GM06990 (cell line): ENCODE measurements around the gene CHCT1.
"Not testable (repeated sequence)": the region's sequence is repeated elsewhere in the genome, so short reads cannot be mapped to it uniquely, and the experiment has no call there.

Source experiments
- DNase-seq: peaks from one replicate; pipeline ENCODE4 v3.0.0-alpha.2; 2011; ENCODE audit not compliant: insufficient read length; ENCODE audit errors: extremely low read depth
- H3K27me3 ChIP-seq: replicated peaks from 2 replicates; pipeline ENCODE4 v1.6.0; 2011; ENCODE audit warnings: low read length; ENCODE audit not compliant: control insufficient read depth, insufficient read depth
- H3K36me3 ChIP-seq: 2 replicates; pipeline ENCODE4 v1.5.1; 2011; ENCODE audit warnings: low read length; ENCODE audit not compliant: control insufficient read depth, insufficient read depth
- H3K4me3 ChIP-seq: replicated peaks from 2 replicates; pipeline ENCODE4 v1.5.1; 2011; ENCODE audit warnings: low read depth, mild to moderate bottlenecking, control low read depth, low read length
- TF ChIP-seq, protein P1 (sequence below): IDR thresholded peaks from 2 replicates; pipeline ENCODE4 v1.5.1; 2011; ENCODE audit warnings: low read length, control low read depth, mild to moderate bottlenecking, inconsistent platforms; ENCODE audit not compliant: insufficient read depth, poor library complexity, severe bottlenecking

CHCT1 gene

DNA sequence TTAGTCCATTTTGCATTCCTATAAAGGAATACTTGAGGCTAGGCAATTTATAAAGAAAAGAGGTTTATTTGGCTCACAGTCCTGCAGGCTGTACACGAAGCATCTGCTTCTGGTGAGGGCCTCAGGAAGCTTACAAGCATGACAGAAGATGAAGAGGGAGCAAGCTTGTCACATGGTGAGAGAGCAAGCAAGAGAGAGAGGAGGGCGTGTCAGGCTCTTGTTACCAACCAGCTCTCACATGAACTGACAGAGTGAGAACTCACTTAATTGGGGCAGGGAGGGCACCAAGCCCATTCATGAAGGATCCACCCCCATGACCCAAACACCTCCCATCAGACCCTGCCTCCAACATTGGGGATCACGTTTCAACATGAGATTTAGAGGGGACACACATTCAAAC lies 1.6 kb downstream of the CHCT1 start:
- H3K27me3 ChIP-seq = no peaks in the 10 kb centered on the region; the same call in 1 of the 2 replicates
- no peak overlapping the region for H3K4me3 ChIP-seq
- no peak for DNase-seq
- H3K36me3 ChIP-seq = no peaks in the 10 kb centered on the region
- TF ChIP-seq, protein P1, sequence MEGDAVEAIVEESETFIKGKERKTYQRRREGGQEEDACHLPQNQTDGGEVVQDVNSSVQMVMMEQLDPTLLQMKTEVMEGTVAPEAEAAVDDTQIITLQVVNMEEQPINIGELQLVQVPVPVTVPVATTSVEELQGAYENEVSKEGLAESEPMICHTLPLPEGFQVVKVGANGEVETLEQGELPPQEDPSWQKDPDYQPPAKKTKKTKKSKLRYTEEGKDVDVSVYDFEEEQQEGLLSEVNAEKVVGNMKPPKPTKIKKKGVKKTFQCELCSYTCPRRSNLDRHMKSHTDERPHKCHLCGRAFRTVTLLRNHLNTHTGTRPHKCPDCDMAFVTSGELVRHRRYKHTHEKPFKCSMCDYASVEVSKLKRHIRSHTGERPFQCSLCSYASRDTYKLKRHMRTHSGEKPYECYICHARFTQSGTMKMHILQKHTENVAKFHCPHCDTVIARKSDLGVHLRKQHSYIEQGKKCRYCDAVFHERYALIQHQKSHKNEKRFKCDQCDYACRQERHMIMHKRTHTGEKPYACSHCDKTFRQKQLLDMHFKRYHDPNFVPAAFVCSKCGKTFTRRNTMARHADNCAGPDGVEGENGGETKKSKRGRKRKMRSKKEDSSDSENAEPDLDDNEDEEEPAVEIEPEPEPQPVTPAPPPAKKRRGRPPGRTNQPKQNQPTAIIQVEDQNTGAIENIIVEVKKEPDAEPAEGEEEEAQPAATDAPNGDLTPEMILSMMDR = no peak

DNA sequence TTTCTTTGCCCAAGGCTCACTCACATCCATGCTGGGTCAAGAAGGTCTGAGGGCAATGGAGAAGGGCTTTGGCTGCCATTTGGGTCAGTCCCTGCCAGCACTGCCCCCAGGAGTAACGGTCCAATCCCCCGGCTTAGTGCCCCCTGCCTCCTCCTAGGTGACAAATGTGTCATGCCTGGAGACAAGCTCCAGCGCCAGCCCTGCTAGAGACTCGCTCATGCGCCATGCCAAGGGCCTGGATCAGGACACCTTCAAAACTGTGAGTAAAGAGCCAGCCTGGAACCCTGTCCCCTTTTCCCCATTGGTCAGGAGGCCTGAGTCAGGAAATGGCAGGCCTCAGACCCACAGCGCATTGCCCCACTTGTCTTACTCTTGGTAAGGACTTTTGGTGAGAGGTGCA lies 3.3 kb downstream of the CHCT1 start:
- H3K4me3 ChIP-seq = no peak overlapping the region
- DNase-seq = no peak
- no peaks in the 10 kb centered on the region for H3K36me3 ChIP-seq
- TF ChIP-seq, protein P1 = no peak
- no peaks in the 10 kb centered on the region; the same call in none of the 2 replicates for H3K27me3 ChIP-seq

DNA sequence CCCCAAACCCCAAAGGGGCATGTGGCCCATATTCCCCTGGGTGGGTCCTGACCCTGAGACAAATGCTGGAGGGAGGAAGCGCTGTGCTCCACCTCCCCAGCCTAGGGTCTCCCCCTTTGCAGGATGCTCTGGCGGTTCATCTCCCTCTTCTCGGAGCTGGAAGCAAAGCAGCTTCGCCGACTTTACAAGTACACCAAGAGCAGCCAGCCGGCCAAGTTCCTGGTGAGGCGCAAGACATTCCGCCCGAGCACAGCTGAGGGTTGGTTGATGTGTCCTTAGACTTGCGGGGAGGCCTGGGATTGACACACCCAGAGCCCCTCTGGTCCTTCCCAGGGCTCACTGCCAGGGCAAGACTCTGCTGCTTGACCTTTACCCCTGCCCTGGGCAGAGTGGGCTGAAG lies 4.3 kb downstream of the CHCT1 start:
- Histone ChIP-seq H3K27me3 (no peaks in the 10 kb centered on the region; the same call in none of the 2 replicates), H3K36me3 (no peaks in the 10 kb centered on the region), H3K4me3 (no peak overlapping the region)
- no peak for DNase-seq
- TF ChIP-seq, protein P1 = no peak

DNA sequence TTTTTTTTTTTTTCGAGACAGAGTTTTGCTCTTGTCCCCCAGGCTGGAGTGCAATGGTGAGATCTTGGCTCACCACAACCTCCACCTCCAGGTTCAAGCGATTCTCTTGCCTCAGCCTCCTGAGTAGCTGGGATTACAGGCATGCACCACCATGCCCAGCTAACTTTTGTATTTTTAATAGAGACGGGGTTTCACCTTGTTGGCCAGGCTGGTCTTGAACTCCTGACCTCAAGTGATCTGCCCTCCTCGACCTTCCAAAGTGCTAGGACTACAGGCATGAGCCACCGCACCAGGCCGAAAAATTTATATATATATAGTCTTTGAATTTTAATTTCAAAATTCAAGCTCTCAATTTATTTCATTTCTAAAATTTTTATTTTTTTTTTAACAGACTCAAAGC lies 6.2 kb downstream of the CHCT1 start:
- H3K36me3 ChIP-seq, H3K27me3 ChIP-seq, H3K4me3 ChIP-seq, DNase-seq: not testable (repeated sequence)

DNA sequence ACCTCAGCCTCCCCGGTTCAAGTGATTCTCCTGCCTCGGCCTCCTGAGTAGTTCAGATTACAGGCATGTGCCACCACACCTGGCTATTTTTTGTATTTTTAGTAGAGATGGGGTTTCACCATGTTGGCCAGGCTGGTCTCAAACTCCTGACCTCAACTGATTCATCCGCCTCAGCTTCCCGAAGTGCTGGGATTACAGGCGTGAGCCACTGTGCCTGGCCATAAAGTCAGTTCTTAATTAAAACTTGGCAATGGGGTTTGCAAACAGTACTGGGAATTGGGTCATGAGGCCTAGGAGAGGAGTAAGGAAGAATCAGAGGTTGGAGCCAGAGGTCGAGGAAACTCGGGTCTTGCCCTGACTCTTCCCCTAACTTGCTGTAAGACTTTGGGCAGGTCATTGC lies 8.3 kb downstream of the CHCT1 start:
- not testable (repeated sequence) for H3K27me3 ChIP-seq, H3K36me3 ChIP-seq, H3K4me3 ChIP-seq, DNase-seq

DNA sequence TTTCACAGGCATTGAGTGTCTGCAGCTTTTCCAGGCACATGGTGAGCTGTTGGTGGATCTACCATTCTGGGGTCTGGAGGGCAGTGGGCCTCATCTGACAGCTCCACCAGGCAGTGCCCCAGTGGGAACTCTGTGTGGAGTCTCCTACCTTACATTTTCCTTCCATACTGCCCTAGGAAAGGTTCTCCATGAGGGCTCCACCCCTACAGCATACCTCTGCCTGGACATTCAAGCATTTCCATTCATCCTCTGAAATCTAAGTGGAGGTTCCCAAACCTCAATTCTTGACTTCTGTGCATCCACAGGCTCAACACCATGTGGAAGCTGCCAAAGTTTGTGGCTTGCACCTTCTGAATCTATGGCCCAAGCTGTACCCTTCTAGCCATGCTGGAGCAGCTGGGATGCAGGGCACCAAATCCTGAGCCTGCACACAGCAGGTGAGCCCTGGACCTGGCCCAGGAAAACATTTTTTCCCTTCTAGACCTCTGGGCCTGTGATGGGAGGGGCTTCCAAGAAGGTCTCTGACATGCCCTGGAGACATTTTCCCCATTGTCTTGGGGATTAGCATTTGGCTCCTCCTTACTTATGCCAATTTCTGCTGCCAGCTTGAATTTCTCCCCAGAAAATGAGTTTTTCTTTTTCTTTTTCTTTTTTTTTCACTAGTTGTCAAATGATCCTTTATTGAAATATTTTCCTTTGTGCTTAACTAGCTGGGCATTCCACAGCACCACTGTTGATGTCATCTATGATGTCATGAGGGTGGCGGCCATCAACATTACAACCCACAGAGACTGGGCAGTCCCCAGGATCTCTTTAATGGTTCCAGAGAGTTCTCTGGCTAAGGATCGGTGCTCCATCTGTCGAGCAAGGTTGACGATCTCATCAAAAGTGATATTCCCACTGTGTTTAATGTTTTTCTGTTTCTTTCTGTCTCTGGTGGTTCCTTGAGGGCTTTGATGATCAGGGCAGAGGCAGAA lies 11.0 kb downstream of the CHCT1 start:
- H3K36me3 ChIP-seq, H3K27me3 ChIP-seq, DNase-seq, H3K4me3 ChIP-seq: not testable (repeated sequence)

DNA sequence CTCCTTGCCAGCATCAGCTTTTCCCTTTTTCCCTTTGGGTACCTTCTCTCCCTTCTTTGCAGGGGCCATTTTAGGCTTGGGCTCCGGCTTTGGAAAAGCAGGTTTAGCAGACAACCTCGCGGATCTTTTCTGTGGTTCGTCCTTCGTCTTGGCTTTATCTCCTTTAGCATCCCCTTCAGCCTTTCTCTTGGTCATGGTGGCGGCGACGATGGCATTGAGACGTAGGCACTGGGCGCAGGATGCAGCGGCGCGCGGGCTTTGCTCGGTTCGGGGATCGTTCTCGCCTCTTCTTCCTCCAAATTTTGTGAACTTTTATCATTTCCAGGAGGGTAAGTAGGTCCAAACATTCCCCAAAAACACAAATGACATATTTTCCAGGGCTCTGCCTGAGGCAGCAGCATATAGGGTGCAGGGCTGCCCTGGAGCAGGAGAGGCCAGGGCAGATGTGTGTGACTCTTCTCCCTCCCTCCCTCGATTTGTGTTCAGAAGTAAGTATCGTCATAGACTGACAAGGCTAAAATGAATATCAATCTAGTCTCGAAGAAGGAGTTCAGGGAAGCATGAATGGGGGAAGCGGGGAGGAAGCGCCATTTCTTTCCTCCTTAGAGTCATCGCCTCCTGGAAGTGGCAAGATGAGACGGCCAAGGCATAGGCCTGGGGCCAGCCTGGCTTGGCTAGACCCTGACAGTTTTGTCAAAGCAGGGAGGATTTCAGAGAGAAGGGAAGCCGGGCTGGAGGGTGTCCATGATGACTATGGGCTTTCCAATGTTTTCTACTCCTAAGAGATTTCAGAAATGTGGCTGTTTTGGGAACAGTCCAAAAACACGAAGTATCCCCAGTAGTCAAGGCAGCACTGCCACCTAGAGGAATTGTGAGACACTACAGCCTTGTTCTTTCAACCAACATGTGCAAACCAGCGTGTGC lies 13.2 kb downstream of the CHCT1 start:
- H3K27me3 ChIP-seq = no peaks in the 10 kb centered on the region
- no peak for DNase-seq
- TF ChIP-seq, protein P1 = peak; percentile 72
- H3K4me3 ChIP-seq = no peak overlapping the region
- no peaks in the 10 kb centered on the region for H3K36me3 ChIP-seq
